Measurements from ENCODE around the gene PRUNE2.

- TF ChIP-seq POLR2AphosphoS5 (IDR thresholded peaks at IDR 0.05; ENCODE audit: low read depth) = no peak
- no peak for TF ChIP-seq CTCF (IDR thresholded peaks at IDR 0.05; ENCODE audit: insufficient read depth, low read length)
- no peak for TF ChIP-seq REST (IDR thresholded peaks at IDR 0.05; ENCODE audit: insufficient replicate concordance, low read depth)
Observed at GRCh38 chr9:76709020-76709419, 196.9 kb downstream of the PRUNE2 start.

All from HL-60 (cell line).